ENCODE measurements around the gene CLEC7A.

DNA sequence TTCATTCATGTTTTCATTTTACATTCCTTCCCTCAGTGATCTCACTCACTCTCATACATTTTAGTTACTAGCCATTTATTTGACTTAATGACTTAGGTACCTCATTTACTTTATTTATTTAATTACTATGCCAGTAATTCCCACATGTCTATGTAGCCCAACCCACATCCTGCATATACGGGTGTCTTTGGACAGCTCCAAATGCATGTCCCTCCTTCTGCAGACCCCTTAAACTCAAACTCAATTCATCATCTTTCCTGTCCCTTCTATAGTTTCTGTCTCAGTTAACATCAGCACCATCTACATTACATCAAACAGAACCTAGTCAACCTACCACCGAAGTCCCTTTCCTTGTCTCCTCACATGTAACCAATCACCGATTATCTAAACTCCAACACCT is 34.0 kb downstream of the CLEC7A start:
- TF ChIP-seq, protein P1, sequence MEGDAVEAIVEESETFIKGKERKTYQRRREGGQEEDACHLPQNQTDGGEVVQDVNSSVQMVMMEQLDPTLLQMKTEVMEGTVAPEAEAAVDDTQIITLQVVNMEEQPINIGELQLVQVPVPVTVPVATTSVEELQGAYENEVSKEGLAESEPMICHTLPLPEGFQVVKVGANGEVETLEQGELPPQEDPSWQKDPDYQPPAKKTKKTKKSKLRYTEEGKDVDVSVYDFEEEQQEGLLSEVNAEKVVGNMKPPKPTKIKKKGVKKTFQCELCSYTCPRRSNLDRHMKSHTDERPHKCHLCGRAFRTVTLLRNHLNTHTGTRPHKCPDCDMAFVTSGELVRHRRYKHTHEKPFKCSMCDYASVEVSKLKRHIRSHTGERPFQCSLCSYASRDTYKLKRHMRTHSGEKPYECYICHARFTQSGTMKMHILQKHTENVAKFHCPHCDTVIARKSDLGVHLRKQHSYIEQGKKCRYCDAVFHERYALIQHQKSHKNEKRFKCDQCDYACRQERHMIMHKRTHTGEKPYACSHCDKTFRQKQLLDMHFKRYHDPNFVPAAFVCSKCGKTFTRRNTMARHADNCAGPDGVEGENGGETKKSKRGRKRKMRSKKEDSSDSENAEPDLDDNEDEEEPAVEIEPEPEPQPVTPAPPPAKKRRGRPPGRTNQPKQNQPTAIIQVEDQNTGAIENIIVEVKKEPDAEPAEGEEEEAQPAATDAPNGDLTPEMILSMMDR (IDR thresholded peaks at IDR 0.05) = no peak
- TF ChIP-seq EP300 (IDR thresholded peaks at IDR 0.05; ENCODE audit: low read depth) (no peak), POLR2A (IDR thresholded peaks at IDR 0.05) (no peak), POLR2AphosphoS5 (IDR thresholded peaks at IDR 0.05) (no peak)
